ENCODE results near the gene ACSS3.

ACSS3 gene

DNA sequence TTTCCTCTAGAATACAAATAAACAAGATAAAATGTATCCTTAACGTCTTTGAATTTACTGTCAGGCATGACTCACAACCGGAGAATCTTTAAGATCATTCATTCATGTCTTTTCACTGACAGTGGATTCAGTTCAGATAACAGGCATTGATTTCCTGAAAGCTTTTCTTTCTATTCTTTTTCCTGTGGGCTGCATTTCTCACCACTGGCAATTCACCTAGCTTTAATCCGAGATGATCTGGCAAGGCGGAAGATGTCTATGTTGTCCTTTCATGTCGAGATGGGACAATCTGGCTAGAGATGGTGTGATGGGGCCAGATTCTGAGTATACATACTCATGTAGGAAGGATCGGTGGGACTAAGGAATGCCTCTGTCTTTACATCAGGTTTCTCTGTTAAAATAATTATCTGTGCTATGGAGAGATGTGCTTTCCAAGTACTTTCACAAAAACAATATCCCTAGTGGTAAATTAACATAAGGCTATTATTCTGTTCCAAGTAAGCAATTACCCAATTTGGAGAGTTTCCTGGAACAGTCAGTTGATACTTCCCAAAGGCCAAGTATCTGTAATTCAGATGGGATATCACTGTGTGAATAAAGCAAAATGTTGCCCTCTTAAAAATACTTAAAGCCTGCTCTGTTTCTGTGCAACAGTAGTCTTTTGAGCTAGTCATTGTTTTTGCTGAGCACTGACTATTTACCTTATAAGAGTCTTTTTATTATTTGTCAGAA lies 17.8 kb downstream of the ACSS3 start:
- ChIA-PET POLR2A (no interaction called here), CTCF (interaction anchor here (0.6 kb wide), 1 partner anchor 93 kb away, joined by 3 read pairs; no protein-coding TSS in a partner anchor)
- no peak for TF ChIP-seq ZNF561 (tag by site-specific recombination; IDR thresholded peaks at IDR 0.05; ENCODE audit: borderline replicate concordance)
- no peak for TF ChIP-seq ZNF138 (tag by site-specific recombination; IDR thresholded peaks at IDR 0.05; ENCODE audit: borderline replicate concordance)
- TF ChIP-seq, protein P1, sequence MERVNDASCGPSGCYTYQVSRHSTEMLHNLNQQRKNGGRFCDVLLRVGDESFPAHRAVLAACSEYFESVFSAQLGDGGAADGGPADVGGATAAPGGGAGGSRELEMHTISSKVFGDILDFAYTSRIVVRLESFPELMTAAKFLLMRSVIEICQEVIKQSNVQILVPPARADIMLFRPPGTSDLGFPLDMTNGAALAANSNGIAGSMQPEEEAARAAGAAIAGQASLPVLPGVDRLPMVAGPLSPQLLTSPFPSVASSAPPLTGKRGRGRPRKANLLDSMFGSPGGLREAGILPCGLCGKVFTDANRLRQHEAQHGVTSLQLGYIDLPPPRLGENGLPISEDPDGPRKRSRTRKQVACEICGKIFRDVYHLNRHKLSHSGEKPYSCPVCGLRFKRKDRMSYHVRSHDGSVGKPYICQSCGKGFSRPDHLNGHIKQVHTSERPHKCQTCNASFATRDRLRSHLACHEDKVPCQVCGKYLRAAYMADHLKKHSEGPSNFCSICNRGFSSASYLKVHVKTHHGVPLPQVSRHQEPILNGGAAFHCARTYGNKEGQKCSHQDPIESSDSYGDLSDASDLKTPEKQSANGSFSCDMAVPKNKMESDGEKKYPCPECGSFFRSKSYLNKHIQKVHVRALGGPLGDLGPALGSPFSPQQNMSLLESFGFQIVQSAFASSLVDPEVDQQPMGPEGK (tag by site-specific recombination; IDR thresholded peaks at IDR 0.05), result no peak
- TF ChIP-seq MEIS1 (CRISPR knock-in tag; IDR thresholded peaks at IDR 0.05; ENCODE audit: borderline replicate concordance), result no peak
- no peak for TF ChIP-seq ZFHX2 (tag by site-specific recombination; conservative IDR thresholded peaks at IDR 0.05)
- TF ChIP-seq, protein P2, sequence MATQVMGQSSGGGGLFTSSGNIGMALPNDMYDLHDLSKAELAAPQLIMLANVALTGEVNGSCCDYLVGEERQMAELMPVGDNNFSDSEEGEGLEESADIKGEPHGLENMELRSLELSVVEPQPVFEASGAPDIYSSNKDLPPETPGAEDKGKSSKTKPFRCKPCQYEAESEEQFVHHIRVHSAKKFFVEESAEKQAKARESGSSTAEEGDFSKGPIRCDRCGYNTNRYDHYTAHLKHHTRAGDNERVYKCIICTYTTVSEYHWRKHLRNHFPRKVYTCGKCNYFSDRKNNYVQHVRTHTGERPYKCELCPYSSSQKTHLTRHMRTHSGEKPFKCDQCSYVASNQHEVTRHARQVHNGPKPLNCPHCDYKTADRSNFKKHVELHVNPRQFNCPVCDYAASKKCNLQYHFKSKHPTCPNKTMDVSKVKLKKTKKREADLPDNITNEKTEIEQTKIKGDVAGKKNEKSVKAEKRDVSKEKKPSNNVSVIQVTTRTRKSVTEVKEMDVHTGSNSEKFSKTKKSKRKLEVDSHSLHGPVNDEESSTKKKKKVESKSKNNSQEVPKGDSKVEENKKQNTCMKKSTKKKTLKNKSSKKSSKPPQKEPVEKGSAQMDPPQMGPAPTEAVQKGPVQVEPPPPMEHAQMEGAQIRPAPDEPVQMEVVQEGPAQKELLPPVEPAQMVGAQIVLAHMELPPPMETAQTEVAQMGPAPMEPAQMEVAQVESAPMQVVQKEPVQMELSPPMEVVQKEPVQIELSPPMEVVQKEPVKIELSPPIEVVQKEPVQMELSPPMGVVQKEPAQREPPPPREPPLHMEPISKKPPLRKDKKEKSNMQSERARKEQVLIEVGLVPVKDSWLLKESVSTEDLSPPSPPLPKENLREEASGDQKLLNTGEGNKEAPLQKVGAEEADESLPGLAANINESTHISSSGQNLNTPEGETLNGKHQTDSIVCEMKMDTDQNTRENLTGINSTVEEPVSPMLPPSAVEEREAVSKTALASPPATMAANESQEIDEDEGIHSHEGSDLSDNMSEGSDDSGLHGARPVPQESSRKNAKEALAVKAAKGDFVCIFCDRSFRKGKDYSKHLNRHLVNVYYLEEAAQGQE (tag by site-specific recombination; IDR thresholded peaks at IDR 0.05), result no peak
- TF ChIP-seq ZNF404 (tag by site-specific recombination; IDR thresholded peaks at IDR 0.05), result no peak
- TF ChIP-seq, protein P3, sequence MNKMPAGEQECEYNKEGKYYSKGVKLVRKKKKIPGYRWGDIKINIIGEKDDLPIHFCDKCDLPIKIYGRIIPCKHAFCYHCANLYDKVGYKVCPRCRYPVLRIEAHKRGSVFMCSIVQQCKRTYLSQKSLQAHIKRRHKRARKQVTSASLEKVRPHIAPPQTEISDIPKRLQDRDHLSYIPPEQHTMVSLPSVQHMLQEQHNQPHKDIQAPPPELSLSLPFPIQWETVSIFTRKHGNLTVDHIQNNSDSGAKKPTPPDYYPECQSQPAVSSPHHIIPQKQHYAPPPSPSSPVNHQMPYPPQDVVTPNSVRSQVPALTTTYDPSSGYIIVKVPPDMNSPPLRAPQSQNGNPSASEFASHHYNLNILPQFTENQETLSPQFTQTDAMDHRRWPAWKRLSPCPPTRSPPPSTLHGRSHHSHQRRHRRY (tag by site-specific recombination; IDR thresholded peaks at IDR 0.05), result no peak
- no peak for TF ChIP-seq SCRT2 (tag by site-specific recombination; IDR thresholded peaks at IDR 0.05)
- no peak for TF ChIP-seq KLF9 (tag by site-specific recombination; IDR thresholded peaks at IDR 0.05; ENCODE audit: low read depth)
- Histone ChIP-seq H3K4me1 (ENCODE audit: control insufficient read depth, insufficient read depth, low read length) (no peaks in the 10 kb centered on the region), H3K36me3 (ENCODE audit: control insufficient read depth in 2 of 2, insufficient read depth in 1 of 2, low read length in 2 of 2) (no peaks in the 10 kb centered on the region), H3K9me3 (ENCODE audit: control insufficient read depth, insufficient read depth, low read depth, low read length) (no peaks in the 10 kb centered on the region), H3K27ac (ENCODE audit: extremely low read depth, low read depth, low read length) (no peak overlapping the region), H3K4me3 (ENCODE audit: low read depth, low read length) (no peak overlapping the region)

DNA sequence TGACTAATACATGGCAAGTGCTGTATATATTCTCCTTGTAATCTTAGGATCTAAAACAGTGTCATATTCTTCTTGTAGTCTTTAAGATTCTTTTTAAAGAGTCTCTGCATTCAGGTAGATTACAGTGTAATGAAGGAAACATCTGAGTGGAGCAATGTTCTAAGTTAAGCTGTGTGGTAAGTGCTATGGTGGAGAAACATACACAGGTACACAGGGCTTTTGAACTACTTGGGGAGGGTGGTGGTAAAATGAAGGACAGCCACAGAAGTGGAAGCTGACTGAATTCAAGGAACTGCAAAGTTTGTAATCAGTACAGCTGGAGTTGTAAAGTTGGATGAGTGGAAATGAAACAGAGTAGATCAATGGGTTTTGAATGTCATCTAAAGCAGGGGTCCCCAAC lies 27.8 kb downstream of the ACSS3 start:
- Histone ChIP-seq H3K36me3 (ENCODE audit: control insufficient read depth in 2 of 2, insufficient read depth in 1 of 2, low read length in 2 of 2) (no peaks in the 10 kb centered on the region), H3K4me3 (ENCODE audit: low read depth, low read length) (no peak overlapping the region), H3K27ac (ENCODE audit: extremely low read depth, low read depth, low read length) (no peak overlapping the region), H3K4me1 (ENCODE audit: control insufficient read depth, insufficient read depth, low read length) (no peaks in the 10 kb centered on the region), H3K9me3 (ENCODE audit: control insufficient read depth, insufficient read depth, low read depth, low read length) (no peaks in the 10 kb centered on the region)
- ChIA-PET POLR2A (no interaction called here), CTCF (no interaction called here)
- TF ChIP-seq, protein P4, sequence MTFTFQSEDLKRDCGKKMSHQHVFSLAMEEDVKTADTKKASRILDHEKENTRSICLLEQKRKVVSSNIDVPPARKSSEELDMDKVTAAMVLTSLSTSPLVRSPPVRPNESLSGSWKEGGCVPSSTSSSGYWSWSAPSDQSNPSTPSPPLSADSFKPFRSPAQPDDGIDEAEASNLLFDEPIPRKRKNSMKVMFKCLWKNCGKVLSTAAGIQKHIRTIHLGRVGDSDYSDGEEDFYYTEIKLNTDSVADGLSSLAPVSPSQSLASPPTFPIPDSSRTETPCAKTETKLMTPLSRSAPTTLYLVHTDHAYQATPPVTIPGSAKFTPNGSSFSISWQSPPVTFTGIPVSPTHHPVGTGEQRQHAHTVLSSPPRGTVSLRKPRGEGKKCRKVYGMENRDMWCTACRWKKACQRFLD (tag by site-specific recombination; IDR thresholded peaks at IDR 0.05), result no peak
- TF ChIP-seq REPIN1 (tag by site-specific recombination; IDR thresholded peaks at IDR 0.05; ENCODE audit: low read depth), result no peak
- no peak for TF ChIP-seq ZNF777 (tag by site-specific recombination; IDR thresholded peaks at IDR 0.05; ENCODE audit: borderline replicate concordance)
- TF ChIP-seq ZNF585B (tag by site-specific recombination; IDR thresholded peaks at IDR 0.05), result no peak
- no peak for TF ChIP-seq ZNF707 (tag by site-specific recombination; IDR thresholded peaks at IDR 0.05)
- TF ChIP-seq ZNF302 (tag by site-specific recombination; IDR thresholded peaks at IDR 0.05; ENCODE audit: low read depth), result no peak
- no peak for TF ChIP-seq ZNF623 (tag by site-specific recombination; IDR thresholded peaks at IDR 0.05)
- no peak for TF ChIP-seq SCRT2 (tag by site-specific recombination; IDR thresholded peaks at IDR 0.05)
- TF ChIP-seq, protein P5, sequence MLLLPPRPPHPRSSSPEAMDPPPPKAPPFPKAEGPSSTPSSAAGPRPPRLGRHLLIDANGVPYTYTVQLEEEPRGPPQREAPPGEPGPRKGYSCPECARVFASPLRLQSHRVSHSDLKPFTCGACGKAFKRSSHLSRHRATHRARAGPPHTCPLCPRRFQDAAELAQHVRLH (tag by site-specific recombination; IDR thresholded peaks at IDR 0.05), result no peak
- TF ChIP-seq GLI4 (tag by site-specific recombination; IDR thresholded peaks at IDR 0.05), result no peak
- TF ChIP-seq, protein P6, sequence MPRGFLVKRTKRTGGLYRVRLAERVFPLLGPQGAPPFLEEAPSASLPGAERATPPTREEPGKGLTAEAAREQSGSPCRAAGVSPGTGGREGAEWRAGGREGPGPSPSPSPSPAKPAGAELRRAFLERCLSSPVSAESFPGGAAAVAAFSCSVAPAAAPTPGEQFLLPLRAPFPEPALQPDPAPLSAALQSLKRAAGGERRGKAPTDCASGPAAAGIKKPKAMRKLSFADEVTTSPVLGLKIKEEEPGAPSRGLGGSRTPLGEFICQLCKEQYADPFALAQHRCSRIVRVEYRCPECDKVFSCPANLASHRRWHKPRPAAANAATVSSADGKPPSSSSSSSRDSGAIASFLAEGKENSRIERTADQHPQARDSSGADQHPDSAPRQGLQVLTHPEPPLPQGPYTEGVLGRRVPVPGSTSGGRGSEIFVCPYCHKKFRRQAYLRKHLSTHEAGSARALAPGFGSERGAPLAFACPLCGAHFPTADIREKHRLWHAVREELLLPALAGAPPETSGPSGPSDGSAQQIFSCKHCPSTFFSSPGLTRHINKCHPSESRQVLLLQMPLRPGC (tag by site-specific recombination; IDR thresholded peaks at IDR 0.05), result no peak
- TF ChIP-seq, protein P7, sequence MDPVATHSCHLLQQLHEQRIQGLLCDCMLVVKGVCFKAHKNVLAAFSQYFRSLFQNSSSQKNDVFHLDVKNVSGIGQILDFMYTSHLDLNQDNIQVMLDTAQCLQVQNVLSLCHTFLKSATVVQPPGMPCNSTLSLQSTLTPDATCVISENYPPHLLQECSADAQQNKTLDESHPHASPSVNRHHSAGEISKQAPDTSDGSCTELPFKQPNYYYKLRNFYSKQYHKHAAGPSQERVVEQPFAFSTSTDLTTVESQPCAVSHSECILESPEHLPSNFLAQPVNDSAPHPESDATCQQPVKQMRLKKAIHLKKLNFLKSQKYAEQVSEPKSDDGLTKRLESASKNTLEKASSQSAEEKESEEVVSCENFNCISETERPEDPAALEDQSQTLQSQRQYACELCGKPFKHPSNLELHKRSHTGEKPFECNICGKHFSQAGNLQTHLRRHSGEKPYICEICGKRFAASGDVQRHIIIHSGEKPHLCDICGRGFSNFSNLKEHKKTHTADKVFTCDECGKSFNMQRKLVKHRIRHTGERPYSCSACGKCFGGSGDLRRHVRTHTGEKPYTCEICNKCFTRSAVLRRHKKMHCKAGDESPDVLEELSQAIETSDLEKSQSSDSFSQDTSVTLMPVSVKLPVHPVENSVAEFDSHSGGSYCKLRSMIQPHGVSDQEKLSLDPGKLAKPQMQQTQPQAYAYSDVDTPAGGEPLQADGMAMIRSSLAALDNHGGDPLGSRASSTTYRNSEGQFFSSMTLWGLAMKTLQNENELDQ (tag by site-specific recombination; IDR thresholded peaks at IDR 0.05; ENCODE audit: low read depth), result no peak
- TF ChIP-seq ZFP37 (tag by site-specific recombination; IDR thresholded peaks at IDR 0.05), result no peak
